ENCODE results near the gene FOXO6. TPM values are rescaled to one million over a fixed set of nuclear protein-coding genes. Genes with fewer than 3 reads are reported as not detected.

Gene FOXO6
- total RNA-seq, 1 donor from 2014 or later, result 2.8 TPM

DNA sequence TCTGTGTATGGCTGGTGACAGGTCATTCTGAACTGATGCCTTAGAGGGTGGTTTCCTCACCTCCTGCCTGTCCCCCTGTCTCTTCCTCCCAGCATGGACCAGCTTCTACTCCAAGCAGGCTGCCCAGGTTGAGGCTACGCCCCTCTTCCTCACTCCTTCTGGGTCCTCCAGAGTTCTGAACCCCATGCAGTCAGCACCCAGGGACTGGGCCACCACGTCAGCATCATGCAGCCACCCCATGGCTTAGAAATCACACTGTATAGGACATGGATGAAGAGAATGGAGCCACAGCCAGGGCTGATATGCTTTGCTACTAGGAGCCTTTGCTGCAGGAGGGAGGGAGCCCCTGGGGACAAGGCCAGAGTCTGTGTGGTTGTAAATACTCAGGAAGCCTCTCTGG, 8.3 kb downstream of the FOXO6 start:
- Mint-ChIP-seq H3K4me1 (ENCODE audit: low read depth) (peaks cover 21% of the 10 kb centered on the region), H3K36me3 (ENCODE audit: insufficient read depth) (no peaks in the 10 kb centered on the region), H3K27ac (no peak overlapping the region), H3K9me3 (ENCODE audit: low read depth) (no peaks in the 10 kb centered on the region), H3K27me3 (peaks cover 36% of the 10 kb centered on the region), H3K4me3 (ENCODE audit: low read depth) (no peak overlapping the region)
- TF ChIP-seq, protein P1, sequence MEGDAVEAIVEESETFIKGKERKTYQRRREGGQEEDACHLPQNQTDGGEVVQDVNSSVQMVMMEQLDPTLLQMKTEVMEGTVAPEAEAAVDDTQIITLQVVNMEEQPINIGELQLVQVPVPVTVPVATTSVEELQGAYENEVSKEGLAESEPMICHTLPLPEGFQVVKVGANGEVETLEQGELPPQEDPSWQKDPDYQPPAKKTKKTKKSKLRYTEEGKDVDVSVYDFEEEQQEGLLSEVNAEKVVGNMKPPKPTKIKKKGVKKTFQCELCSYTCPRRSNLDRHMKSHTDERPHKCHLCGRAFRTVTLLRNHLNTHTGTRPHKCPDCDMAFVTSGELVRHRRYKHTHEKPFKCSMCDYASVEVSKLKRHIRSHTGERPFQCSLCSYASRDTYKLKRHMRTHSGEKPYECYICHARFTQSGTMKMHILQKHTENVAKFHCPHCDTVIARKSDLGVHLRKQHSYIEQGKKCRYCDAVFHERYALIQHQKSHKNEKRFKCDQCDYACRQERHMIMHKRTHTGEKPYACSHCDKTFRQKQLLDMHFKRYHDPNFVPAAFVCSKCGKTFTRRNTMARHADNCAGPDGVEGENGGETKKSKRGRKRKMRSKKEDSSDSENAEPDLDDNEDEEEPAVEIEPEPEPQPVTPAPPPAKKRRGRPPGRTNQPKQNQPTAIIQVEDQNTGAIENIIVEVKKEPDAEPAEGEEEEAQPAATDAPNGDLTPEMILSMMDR (IDR thresholded peaks at IDR 0.05; ENCODE audit: unreplicated experiment), result no peak
- no peak for DNase-seq (ENCODE audit: low spot score, unreplicated experiment)

DNA sequence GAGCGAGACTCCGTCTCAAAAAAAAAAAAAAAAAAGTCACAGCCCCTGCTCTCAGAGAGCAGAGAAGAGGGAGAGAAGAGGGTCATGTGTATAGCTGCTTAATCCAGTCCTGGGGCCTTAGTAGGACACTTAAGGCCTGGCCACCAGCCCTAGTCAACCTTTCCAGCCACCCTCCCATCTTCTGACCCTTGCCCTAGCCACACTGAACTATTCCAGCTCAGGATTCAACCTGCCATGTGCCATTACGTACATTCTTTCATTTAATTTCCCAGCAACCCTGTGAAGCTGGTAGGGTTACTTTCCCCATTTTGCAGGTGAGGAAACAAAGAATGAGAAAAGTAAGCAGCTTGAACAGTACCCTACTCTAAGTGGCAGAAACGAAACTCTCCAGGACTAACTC, 9.0 kb downstream of the FOXO6 start:
- Mint-ChIP-seq H3K4me1 (ENCODE audit: low read depth) (peaks cover 25% of the 10 kb centered on the region), H3K27me3 (peaks cover 29% of the 10 kb centered on the region), H3K4me3 (ENCODE audit: low read depth) (no peak overlapping the region), H3K9me3 (ENCODE audit: low read depth) (no peaks in the 10 kb centered on the region), H3K36me3 (ENCODE audit: insufficient read depth) (no peaks in the 10 kb centered on the region), H3K27ac (no peak overlapping the region)
- DNase-seq (ENCODE audit: low spot score, unreplicated experiment), result no peak
- TF ChIP-seq, protein P1 (IDR thresholded peaks at IDR 0.05; ENCODE audit: unreplicated experiment), result no peak

DNA sequence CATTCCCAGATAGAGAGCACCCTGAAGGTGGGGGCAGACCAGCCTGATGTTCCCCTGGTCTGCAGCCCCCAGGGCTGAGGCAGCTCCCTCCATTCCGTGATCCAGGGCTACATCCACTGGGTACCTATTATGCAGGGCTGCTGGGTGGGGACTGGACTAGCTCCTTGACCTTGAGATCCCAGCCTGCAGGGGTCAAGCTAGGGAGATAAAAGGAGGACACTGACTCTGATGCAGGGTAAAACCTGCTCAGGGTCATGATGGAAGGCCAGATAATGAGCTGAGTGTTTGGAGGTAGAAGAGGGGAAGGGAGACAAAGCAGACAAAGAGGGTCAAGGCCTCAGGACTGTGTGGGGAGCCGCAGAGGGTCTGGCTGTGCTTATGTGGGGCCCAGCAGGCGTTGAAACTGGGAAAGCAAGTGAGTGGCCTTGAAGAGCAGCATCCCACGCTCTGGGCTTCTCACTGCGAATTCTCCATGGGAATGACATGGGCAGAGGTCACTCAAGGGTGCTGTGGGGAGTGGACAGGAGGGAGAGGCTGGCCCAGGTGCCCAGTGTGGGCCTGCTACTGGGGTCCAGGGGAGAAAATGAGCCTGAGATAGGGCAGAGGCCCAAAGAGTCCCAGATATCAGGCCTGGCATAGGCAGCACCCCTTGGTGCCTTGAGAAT, 9.7 kb downstream of the FOXO6 start:
- no peak overlapping the region for H3K4me3 Mint-ChIP-seq (ENCODE audit: low read depth)
- peaks cover 29% of the 10 kb centered on the region for H3K27me3 Mint-ChIP-seq

DNA sequence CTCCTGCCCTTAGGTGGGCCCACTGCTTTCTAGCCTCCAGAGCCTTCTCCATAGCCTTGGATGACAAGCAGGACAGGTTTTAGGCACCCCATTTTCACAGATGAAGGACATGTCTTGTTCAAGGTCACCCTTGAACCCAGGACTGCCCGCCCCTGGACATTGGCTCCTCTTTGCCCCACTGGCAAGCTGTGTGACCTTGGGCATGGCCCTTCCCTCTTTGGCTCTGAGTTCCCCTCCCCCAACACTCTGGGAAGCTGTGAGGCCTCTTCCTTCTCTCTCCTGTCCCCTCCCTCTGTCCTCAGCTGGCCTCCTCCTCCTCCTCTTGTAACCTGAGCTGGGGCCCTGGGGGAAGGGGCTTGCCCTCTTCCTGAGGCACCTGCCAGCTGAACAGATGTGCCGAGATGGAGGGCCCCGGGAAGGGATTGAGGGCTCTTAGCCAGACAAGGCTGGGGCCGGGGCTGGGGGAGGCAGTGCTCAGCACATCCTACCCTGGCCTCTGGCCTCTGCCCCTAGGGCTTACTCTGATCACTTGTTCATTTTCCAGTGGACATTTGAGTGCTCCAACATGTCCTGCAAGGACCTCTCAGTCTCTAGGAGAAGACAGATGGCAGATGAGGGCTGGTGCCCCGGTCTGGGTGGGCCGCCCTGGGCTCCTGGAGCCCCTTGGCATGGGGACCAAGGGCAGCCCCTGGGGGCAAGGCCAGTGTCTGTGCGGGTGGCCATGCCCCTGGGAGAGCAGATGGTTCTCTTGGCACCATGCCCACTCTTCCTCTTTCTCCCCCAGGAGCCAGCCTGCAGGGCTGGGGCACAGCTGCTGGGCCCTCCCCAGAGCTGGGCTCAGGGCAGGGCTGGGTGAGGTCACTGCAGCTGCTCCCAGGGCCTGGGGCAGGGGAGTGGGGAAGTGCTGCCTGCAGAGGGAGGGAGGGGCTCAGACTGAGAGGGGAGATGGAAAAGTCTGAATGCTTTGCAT, 10.7 kb downstream of the FOXO6 start:
- Mint-ChIP-seq H3K27ac (peak overlapping the region; percentile 53), H3K27me3 (peaks cover 37% of the 10 kb centered on the region), H3K4me1 (ENCODE audit: low read depth) (peaks cover 30% of the 10 kb centered on the region), H3K36me3 (ENCODE audit: insufficient read depth) (no peaks in the 10 kb centered on the region), H3K9me3 (ENCODE audit: low read depth) (no peaks in the 10 kb centered on the region), H3K4me3 (ENCODE audit: low read depth) (no peak overlapping the region)
- no peak for DNase-seq (ENCODE audit: low spot score, unreplicated experiment)
- TF ChIP-seq, protein P1 (IDR thresholded peaks at IDR 0.05; ENCODE audit: unreplicated experiment), result no peak

More for the DNA sequence above, 9.7 kb downstream of the FOXO6 start:
- H3K27ac Mint-ChIP-seq, result no peak overlapping the region
- no peak for DNase-seq (ENCODE audit: low spot score, unreplicated experiment)
- H3K4me1 Mint-ChIP-seq (ENCODE audit: low read depth), result peaks cover 29% of the 10 kb centered on the region
- no peaks in the 10 kb centered on the region for H3K36me3 Mint-ChIP-seq (ENCODE audit: insufficient read depth)
- TF ChIP-seq, protein P1 (IDR thresholded peaks at IDR 0.05; ENCODE audit: unreplicated experiment), result no peak
- H3K9me3 Mint-ChIP-seq (ENCODE audit: low read depth), result no peaks in the 10 kb centered on the region

DNA sequence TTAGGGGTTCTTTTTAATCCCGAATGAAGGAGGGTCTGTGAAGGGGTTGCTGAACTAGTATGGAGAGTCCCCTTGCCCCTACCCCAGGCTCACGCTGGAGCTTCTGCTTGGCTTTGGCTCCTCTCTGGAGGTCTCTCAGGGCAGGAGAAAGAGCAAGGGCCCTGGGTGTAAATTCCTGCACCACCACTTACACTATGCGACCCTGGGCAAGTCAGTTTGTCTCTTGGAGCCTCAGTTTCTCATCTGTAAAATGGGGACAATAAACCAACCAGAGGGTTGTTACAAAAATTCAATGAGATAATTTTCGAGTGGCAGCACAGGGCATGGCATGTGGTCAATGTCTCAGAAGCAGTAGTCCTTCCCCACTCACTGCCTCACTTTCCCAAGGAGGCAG, 11.4 kb downstream of the FOXO6 start:
- TF ChIP-seq, protein P1 (IDR thresholded peaks at IDR 0.05; ENCODE audit: unreplicated experiment), result no peak
- Mint-ChIP-seq H3K36me3 (ENCODE audit: insufficient read depth) (no peaks in the 10 kb centered on the region), H3K27ac (no peak overlapping the region), H3K27me3 (peaks cover 33% of the 10 kb centered on the region), H3K4me3 (ENCODE audit: low read depth) (no peak overlapping the region), H3K9me3 (ENCODE audit: low read depth) (no peaks in the 10 kb centered on the region), H3K4me1 (ENCODE audit: low read depth) (peaks cover 30% of the 10 kb centered on the region)
- DNase-seq (ENCODE audit: low spot score, unreplicated experiment), result no peak

Measured in progenitor cell of endocrine pancreas (in vitro differentiated cells).